Sigmoid colon (tissue), 7 donors: ENCODE data around the gene MYCBPAP. TPM values are rescaled to one million over a fixed set of nuclear protein-coding genes. Genes with fewer than 3 reads are reported as not detected.

Experiments used
- DNase-seq: peaks from one replicate; pipeline ENCODE4 v3.0.0-alpha.2; 2019
- H3K27ac ChIP-seq, 4 donors: fragments of 200-600 bp; sonication (generic); one replicate each; pipeline ENCODE4 v1.5.1; 2016 to 2019; ENCODE audit warnings: mild to moderate bottlenecking in 1 of 4
- H3K27me3 ChIP-seq, 3 donors: fragments of 200-600 bp; sonication (generic); one replicate each; pipeline ENCODE4 v1.5.1; 2019; ENCODE audit warnings: mild to moderate bottlenecking in 1 of 3
- H3K36me3 ChIP-seq, 4 donors: fragments of 200-600 bp; sonication (generic); one replicate each; pipeline ENCODE4 v1.5.1; 2016 to 2019
- H3K4me1 ChIP-seq, 4 donors: fragments of 200-600 bp; sonication (generic); one replicate each; pipeline ENCODE4 v1.5.1; 2017 to 2019
- H3K4me3 ChIP-seq, 4 donors: fragments of 200-600 bp; sonication (generic); one replicate each; pipeline ENCODE4 v1.5.1; 2017 to 2019; ENCODE audit warnings: mild to moderate bottlenecking in 2 of 4, moderate library complexity in 1 of 4
- H3K9me3 ChIP-seq, 4 donors: fragments of 200-600 bp in 3 of 4; sonication (generic) in 3 of 4; one replicate each; pipeline versions ENCODE4 v1.5.1 to v1.6.1; 2013 to 2019
- EP300 ChIP-seq, 4 donors: sonication (generic); formaldehyde crosslinking; IDR thresholded peaks; one replicate each; pipeline ENCODE4 v1.6.1; 2017; ENCODE audit warnings: antibody characterized with exemption in 4 of 4
- POLR2A ChIP-seq, 2 donors: fragments of 450-650 bp; IDR thresholded peaks; one replicate each; pipeline ENCODE4 v1.6.1; 2016; ENCODE audit warnings: antibody characterized with exemption in 2 of 2, mild to moderate bottlenecking in 2 of 2, moderate library complexity in 2 of 2
- POLR2AphosphoS5 ChIP-seq, 4 donors: sonication (generic); formaldehyde crosslinking; IDR thresholded peaks; one replicate each; pipeline ENCODE4 v1.6.1; 2017; ENCODE audit warnings: antibody characterized with exemption in 4 of 4
- WGBS, 2 donors: extraction: QIAGEN DNeasy Blood & Tissue Kit; methylation state at CpG; one replicate each; pipeline ENCODE4 v1.1.7; 2013; 5-methylcytosine and 5-hydroxymethylcytosine counted together
- intact Hi-C: fragments of 100-400 bp; cut with DNase I; formaldehyde crosslinking; loops from one replicate; pipeline ENCODE4 v1.15.1; 2023
- polyA plus RNA-seq, 3 donors: library from polyadenylated mRNA; stranded (reverse); fragments of 200-250 nt; gene quantifications; one replicate each; pipeline ENCODE4 v1.2.3, GENCODE V29; 2013
- total RNA-seq, 4 donors: library from RNA; depleted of rRNA; stranded (reverse); fragments of >200 nt; gene quantifications; one replicate each; pipeline ENCODE4 v1.1.0, GENCODE V29; 2016
- TF ChIP-seq, protein P1 (sequence below), 4 experiments: fragments of 450-650 bp in 3 of 4; fragments of 200-600 bp in 1 of 4; IDR thresholded peaks; one replicate each; pipeline ENCODE4 v1.5.1; 2016 to 2019; ENCODE audit warnings: antibody characterized with exemption in 4 of 4, mild to moderate bottlenecking in 3 of 4, moderate library complexity in 2 of 4
- donor health status: healthy with polysubstance abuse.
- donor health status: Bipolar disorder and iron deficiency.
- donor health status: healthy.

The MYCBPAP gene
- total and polyA plus RNA-seq, 7 donors: 0.23 to 2.5 (median 1.7) TPM; not detected in 1

DNA sequence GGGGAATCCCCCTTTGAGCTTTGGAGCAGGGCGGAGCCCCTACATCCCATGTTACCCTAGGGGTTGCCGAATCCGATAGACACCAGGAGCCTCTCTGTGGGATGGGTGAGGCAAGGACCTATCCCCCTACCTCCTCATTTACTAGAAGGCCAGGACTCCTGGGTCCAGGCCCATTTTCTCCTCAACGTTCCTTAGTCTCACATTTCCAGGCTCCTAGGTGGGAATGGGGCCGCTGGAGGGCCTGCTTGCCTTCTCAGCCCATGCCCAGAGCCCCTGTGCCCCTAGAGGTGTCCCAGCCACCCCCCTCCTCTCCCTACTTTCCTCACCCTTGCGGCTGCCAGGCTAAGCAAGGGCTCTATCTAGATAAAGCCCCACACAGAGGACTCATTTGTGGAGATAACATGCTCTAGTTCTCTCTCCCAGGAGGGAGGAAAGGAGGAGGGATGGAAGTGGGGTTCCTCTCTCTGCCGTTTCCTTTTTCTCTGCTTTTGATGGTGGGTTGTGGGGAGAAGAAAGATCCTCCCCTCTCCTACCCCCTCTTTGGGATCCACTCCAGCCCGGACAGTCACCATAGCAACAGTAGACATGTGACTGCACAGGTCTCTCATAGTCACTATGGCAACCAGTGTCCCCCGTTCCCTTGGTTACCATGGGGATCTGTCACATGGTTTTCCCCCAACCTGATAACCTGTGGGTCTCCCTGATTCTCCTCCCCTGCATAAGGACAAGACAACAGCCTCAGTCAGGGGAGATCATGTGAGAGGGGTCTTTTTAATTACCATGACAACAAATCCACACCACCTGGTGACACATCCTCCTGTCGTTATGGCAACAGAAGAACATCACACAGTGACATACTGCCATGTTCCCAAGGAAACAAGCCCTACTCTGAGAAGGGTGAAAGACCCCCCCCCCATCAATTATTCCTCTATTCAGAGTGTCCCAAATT is 57.4 kb downstream of the MYCBPAP start:
- WGBS, 2 donors: 30 to 39% methylated on average over 10 of the region's 10 CpGs
- Histone ChIP-seq H3K27me3 (peaks cover 22 to 72% (median 40%) of the 10 kb centered on the region in 3 donors), H3K4me3 (no peak overlapping the region), H3K4me1 (peaks cover 0 to 42% (median 30%) of the 10 kb centered on the region in 4 donors), H3K36me3 (no peaks in the 10 kb centered on the region), H3K27ac (peak overlapping the region in 1 of 4 donors; percentile 49), H3K9me3 (no peaks in the 10 kb centered on the region)
- TF ChIP-seq POLR2A (IDR thresholded peaks at IDR 0.05): no peak
- no peak for TF ChIP-seq EP300 (IDR thresholded peaks at IDR 0.05)
- intact Hi-C loops: no loop called here
- no peak for DNase-seq

DNA sequence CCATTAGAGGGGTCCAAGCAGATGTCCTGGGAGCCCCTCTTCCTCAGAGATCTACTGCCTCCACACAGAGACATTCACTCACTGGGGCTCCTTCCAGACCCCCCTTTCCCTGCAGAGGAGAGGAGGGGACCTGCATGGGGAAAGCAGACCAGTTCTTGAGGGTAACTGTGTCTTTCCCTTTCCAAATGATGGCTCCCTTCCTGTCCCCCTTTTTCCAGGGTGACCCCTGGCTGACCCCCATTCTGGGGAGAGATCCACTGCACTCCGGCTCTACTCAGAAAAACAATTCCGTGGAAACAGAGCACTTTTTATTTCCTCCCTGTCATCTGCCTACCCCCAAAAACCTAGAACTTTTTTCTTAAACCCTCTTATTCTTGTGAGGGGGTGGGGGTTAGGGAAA is 58.6 kb downstream of the MYCBPAP start:
- Histone ChIP-seq H3K36me3 (no peaks in the 10 kb centered on the region), H3K4me1 (peaks cover 0 to 30% (median 17%) of the 10 kb centered on the region in 4 donors), H3K9me3 (no peaks in the 10 kb centered on the region), H3K27ac (no peak overlapping the region), H3K4me3 (no peak overlapping the region), H3K27me3 (peaks cover 11 to 60% (median 28%) of the 10 kb centered on the region in 3 donors)
- DNase-seq: no peak
- WGBS, 2 donors: 59 to 68% methylated on average over 2 of the region's 2 CpGs
- TF ChIP-seq, protein P1, sequence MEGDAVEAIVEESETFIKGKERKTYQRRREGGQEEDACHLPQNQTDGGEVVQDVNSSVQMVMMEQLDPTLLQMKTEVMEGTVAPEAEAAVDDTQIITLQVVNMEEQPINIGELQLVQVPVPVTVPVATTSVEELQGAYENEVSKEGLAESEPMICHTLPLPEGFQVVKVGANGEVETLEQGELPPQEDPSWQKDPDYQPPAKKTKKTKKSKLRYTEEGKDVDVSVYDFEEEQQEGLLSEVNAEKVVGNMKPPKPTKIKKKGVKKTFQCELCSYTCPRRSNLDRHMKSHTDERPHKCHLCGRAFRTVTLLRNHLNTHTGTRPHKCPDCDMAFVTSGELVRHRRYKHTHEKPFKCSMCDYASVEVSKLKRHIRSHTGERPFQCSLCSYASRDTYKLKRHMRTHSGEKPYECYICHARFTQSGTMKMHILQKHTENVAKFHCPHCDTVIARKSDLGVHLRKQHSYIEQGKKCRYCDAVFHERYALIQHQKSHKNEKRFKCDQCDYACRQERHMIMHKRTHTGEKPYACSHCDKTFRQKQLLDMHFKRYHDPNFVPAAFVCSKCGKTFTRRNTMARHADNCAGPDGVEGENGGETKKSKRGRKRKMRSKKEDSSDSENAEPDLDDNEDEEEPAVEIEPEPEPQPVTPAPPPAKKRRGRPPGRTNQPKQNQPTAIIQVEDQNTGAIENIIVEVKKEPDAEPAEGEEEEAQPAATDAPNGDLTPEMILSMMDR (IDR thresholded peaks at IDR 0.05): no peak
- TF ChIP-seq POLR2AphosphoS5 (IDR thresholded peaks at IDR 0.05) (no peak), EP300 (IDR thresholded peaks at IDR 0.05) (no peak), POLR2A (IDR thresholded peaks at IDR 0.05) (no peak)
- intact Hi-C loops: no loop called here

DNA sequence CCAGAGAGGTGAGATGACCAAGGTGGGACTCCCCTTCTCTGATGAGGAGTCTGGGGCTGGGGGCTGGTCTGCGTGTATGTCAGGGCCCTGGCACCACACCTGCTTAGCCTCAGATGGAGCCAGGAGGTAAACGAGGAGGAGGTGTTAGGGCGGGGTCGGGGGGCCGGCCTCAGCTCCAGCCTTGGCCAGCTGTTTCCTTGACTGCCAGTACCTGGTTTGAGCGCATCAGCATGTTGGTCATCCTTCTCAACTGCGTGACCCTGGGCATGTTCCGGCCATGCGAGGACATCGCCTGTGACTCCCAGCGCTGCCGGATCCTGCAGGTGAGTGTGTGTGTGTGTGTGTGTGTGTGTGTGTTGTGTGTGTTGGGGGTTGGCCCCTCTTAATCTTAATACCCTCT is 60.4 kb downstream of the MYCBPAP start:
- Histone ChIP-seq H3K4me1 (peaks cover 0 to 28% (median 13%) of the 10 kb centered on the region in 4 donors), H3K27me3 (peaks cover 0 to 42% (median 13%) of the 10 kb centered on the region in 3 donors), H3K9me3 (no peaks in the 10 kb centered on the region), H3K4me3 (no peak overlapping the region), H3K27ac (no peak overlapping the region), H3K36me3 (no peaks in the 10 kb centered on the region)
- TF ChIP-seq EP300 (IDR thresholded peaks at IDR 0.05) (no peak), POLR2A (IDR thresholded peaks at IDR 0.05) (no peak)
- 80 to 87% methylated on average over 12 of the region's 12 CpGs for WGBS, 2 donors
- intact Hi-C loops: no loop called here
- no peak for DNase-seq

DNA sequence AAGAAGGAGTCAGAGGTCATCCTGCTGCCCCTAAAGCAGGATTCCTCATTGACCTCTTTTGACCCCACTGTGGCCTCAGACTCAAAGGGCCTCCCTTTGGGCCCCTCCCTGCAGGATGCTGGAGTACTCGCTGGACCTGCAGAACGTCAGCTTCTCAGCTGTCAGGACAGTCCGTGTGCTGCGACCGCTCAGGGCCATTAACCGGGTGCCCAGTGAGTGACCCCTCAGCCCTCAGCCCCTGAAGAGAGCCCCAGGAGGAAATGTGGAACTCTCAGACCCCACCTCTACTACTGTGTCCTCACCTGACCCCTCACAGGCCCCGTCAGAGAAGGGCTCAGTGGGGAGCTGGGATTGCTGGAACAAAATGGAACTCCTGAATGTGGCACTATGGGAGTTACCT is 61.4 kb downstream of the MYCBPAP start:
- no peak for DNase-seq
- H3K27ac ChIP-seq: no peak overlapping the region
- intact Hi-C loops: no loop called here
- no peaks in the 10 kb centered on the region for H3K9me3 ChIP-seq
- no peaks in the 10 kb centered on the region for H3K36me3 ChIP-seq
- peaks cover 0 to 19% (median 10%) of the 10 kb centered on the region in 4 donors for H3K4me1 ChIP-seq
- WGBS, 2 donors: 89 to 92% methylated on average over 7 of the region's 7 CpGs
- TF ChIP-seq POLR2AphosphoS5 (IDR thresholded peaks at IDR 0.05): no peak
- no peak for TF ChIP-seq EP300 (IDR thresholded peaks at IDR 0.05)
- TF ChIP-seq, protein P1 (IDR thresholded peaks at IDR 0.05): no peak
- no peak overlapping the region for H3K4me3 ChIP-seq
- peaks cover 0 to 34% (median 7%) of the 10 kb centered on the region in 3 donors for H3K27me3 ChIP-seq

DNA sequence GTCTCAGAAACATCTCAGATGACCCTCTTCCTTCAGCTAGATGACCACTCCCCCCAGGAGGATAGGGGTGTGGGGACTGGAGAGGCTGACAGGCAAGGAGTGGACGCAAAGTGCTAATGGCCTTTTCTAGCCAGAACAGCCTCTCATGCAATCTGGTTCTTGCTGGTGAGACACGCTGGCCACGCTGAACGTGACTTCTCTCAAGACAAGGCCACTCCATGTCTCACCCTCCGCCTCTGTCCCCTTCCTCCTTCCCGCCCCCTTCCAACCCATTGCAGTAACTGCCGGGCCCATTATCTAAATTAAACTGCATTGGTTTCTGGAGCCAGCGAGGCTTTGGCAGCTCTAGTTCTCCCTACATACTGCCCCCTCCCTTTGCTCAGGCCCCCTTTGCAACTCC is 61.8 kb downstream of the MYCBPAP start:
- H3K9me3 ChIP-seq: no peaks in the 10 kb centered on the region
- 90 to 91% methylated on average over 8 of the region's 8 CpGs for WGBS, 2 donors
- H3K27ac ChIP-seq: no peak overlapping the region
- no peaks in the 10 kb centered on the region for H3K36me3 ChIP-seq
- TF ChIP-seq EP300 (IDR thresholded peaks at IDR 0.05) (no peak), POLR2AphosphoS5 (IDR thresholded peaks at IDR 0.05) (no peak), POLR2A (IDR thresholded peaks at IDR 0.05) (no peak)
- TF ChIP-seq, protein P1 (IDR thresholded peaks at IDR 0.05): no peak
- intact Hi-C loops: no loop called here
- peaks cover 0 to 15% (median 6%) of the 10 kb centered on the region in 4 donors for H3K4me1 ChIP-seq
- H3K27me3 ChIP-seq: peaks cover 0 to 30% (median 2%) of the 10 kb centered on the region in 3 donors
- no peak for DNase-seq
- H3K4me3 ChIP-seq: no peak overlapping the region
